Neuronal stem cell (in vitro differentiated cells): ENCODE results near the gene GBX1. TPM values are rescaled to one million over a fixed set of nuclear protein-coding genes. Genes with fewer than 3 reads are reported as not detected.

Experiments used
- DNase-seq: peaks from one replicate; pipeline ENCODE4 v3.0.0-alpha.2; 2013; ENCODE audit warnings: low spot score
- H2AFZ ChIP-seq: one replicate; pipeline ENCODE4 v1.6.1; 2013; ENCODE audit warnings: mild to moderate bottlenecking, low read length, inconsistent platforms
- H2AK5ac ChIP-seq: 2 replicates; pipeline ENCODE4 v1.6.1; 2013; ENCODE audit warnings: low read depth, mild to moderate bottlenecking, inconsistent platforms, low read length, moderate library complexity, mixed read lengths
- H2BK120ac ChIP-seq: 2 replicates; pipeline ENCODE4 v1.6.1; 2013; ENCODE audit warnings: low read depth, mild to moderate bottlenecking, inconsistent platforms, low read length, moderate library complexity, mixed read lengths
- H2BK12ac ChIP-seq: one replicate; pipeline ENCODE4 v1.6.1; 2013; ENCODE audit warnings: low read length, inconsistent platforms
- H2BK15ac ChIP-seq: 2 replicates; pipeline ENCODE4 v1.6.1; 2013; ENCODE audit warnings: mild to moderate bottlenecking, low read length, inconsistent platforms, mixed read lengths
- H2BK5ac ChIP-seq: one replicate; pipeline ENCODE4 v1.6.1; 2013; ENCODE audit warnings: inconsistent platforms, mild to moderate bottlenecking, low read length, moderate library complexity
- H3K14ac ChIP-seq: one replicate; pipeline ENCODE4 v1.6.1; 2013; ENCODE audit warnings: low read length, inconsistent platforms
- H3K18ac ChIP-seq: 2 replicates; pipeline ENCODE4 v1.6.1; 2013; ENCODE audit warnings: low read length, inconsistent platforms
- H3K23ac ChIP-seq: 2 replicates; pipeline ENCODE4 v1.6.1; 2013; ENCODE audit warnings: low read depth, mild to moderate bottlenecking, mixed read lengths, low read length, inconsistent platforms; ENCODE audit not compliant: poor library complexity
- H3K27ac ChIP-seq: replicated peaks from 3 replicates; pipeline ENCODE4 v1.5.1; 2013; ENCODE audit warnings: low read length, inconsistent platforms
- H3K27me3 ChIP-seq, 3 experiments: 2 replicates each; pipeline ENCODE4 v1.6.1; 2013; ENCODE audit warnings: low read length in 3 of 3, mild to moderate bottlenecking in 2 of 3, inconsistent platforms in 1 of 3, low read depth in 1 of 3, mixed read lengths in 1 of 3, moderate library complexity in 1 of 3; ENCODE audit not compliant: control insufficient read depth in 3 of 3, insufficient read depth in 3 of 3
- H3K36me3 ChIP-seq, 2 donors: replicated peaks in 1 of 2; 2 replicates each; pipeline ENCODE4 v1.6.1; 2013; ENCODE audit warnings: low read length in 2 of 2; ENCODE audit not compliant: control insufficient read depth in 2 of 2, insufficient read depth in 2 of 2
- H3K4ac ChIP-seq: 2 replicates; pipeline ENCODE4 v1.6.1; 2013; ENCODE audit warnings: inconsistent platforms, mild to moderate bottlenecking, low read length, moderate library complexity
- H3K4me1 ChIP-seq, 2 donors: 1 replicate in 1 of 2; 2 replicates in 1 of 2; pipeline ENCODE4 v1.6.1; 2013; ENCODE audit warnings: low read length in 2 of 2, low read depth in 1 of 2; ENCODE audit not compliant: control insufficient read depth in 2 of 2, insufficient read depth in 1 of 2
- H3K4me2 ChIP-seq: one replicate; pipeline ENCODE4 v1.6.1; 2013; ENCODE audit warnings: mild to moderate bottlenecking, low read length, inconsistent platforms; ENCODE audit not compliant: insufficient read depth, poor library complexity, severe bottlenecking
- H3K4me3 ChIP-seq, 2 donors: 2 replicates each; pipeline ENCODE4 v1.5.1; 2013; ENCODE audit warnings: low read length in 2 of 2, mild to moderate bottlenecking in 2 of 2, inconsistent platforms in 1 of 2, moderate library complexity in 1 of 2
- H3K79me1 ChIP-seq: one replicate; pipeline ENCODE4 v1.6.1; 2013; ENCODE audit warnings: low read depth, mild to moderate bottlenecking, inconsistent platforms, low read length, moderate library complexity
- H3K9ac ChIP-seq: one replicate; pipeline ENCODE4 v1.6.1; 2013; ENCODE audit warnings: mild to moderate bottlenecking, low read depth, low read length, inconsistent platforms; ENCODE audit not compliant: poor library complexity
- H3K9me3 ChIP-seq, 2 donors: replicated peaks in 1 of 2; 2 replicates each; pipeline versions ENCODE3 to v1.6.1; 2013; ENCODE audit warnings: low read length in 2 of 2, mild to moderate bottlenecking in 2 of 2, inconsistent platforms in 1 of 2, low read depth in 1 of 2, mixed read lengths in 1 of 2, moderate library complexity in 1 of 2; ENCODE audit not compliant: control insufficient read depth in 2 of 2, insufficient read depth in 1 of 2
- H4K8ac ChIP-seq: one replicate; pipeline ENCODE4 v1.6.1; 2013; ENCODE audit warnings: low read depth, mild to moderate bottlenecking, inconsistent platforms, low read length, moderate library complexity
- H4K91ac ChIP-seq: one replicate; pipeline ENCODE4 v1.6.1; 2013; ENCODE audit warnings: low read length, low read depth, mild to moderate bottlenecking, inconsistent platforms; ENCODE audit not compliant: poor library complexity
- WGBS, 2 donors: extraction: QIAGEN DNeasy Blood & Tissue Kit; methylation state at CpG; one replicate each; pipeline ENCODE4 v1.1.7; 2013; ENCODE audit warnings: missing lambda C conversion rate in 2 of 2, mixed read lengths in 1 of 2; ENCODE audit not compliant: insufficient read length in 2 of 2, insufficient replicate concordance in 1 of 2; ENCODE audit errors: extremely low coverage in 2 of 2; 5-methylcytosine and 5-hydroxymethylcytosine counted together
- polyA plus RNA-seq, 2 experiments: library from polyadenylated mRNA; stranded (reverse); fragments of 200-250 nt; gene quantifications; one replicate each; pipeline ENCODE4 v1.2.3, GENCODE V29; 2013

The GBX1 gene
- polyA plus RNA-seq (2013, experiment 1 of 2), result 0.10 TPM
- 0.07 TPM for polyA plus RNA-seq (2013, experiment 2 of 2)

- H3K79me1 ChIP-seq, result no peaks in the 10 kb centered on the region
- H3K4me1 ChIP-seq, result peaks cover 7 to 14% of the 10 kb centered on the region in 2 donors
- peak; percentile 29 for DNase-seq
- H2AFZ ChIP-seq, result peak within 1 kb of the TSS; percentile 90
- no CpG with 5 or more reads among the region's 101 CpGs for WGBS, 2 donors
- H3K9me3 ChIP-seq, result no peaks in the 10 kb centered on the region
- H3K9ac ChIP-seq, result peak within 1 kb of the TSS; percentile 83
- no peak within 1 kb of the TSS for H4K8ac ChIP-seq
- H2BK12ac ChIP-seq, result peak within 1 kb of the TSS; percentile 64
- H3K4me2 ChIP-seq, result peak within 1 kb of the TSS; percentile 99
- no peak within 1 kb of the TSS for H3K4ac ChIP-seq
- H2BK120ac ChIP-seq, result peak within 1 kb of the TSS; percentile 2
- H3K23ac ChIP-seq, result peak within 1 kb of the TSS; percentile 82
- peak within 1 kb of the TSS; percentile 90 for H3K18ac ChIP-seq
- no peak within 1 kb of the TSS for H2BK5ac ChIP-seq
- H2AK5ac ChIP-seq, result no peak within 1 kb of the TSS
- peak within 1 kb of the TSS; percentile 12 for H3K14ac ChIP-seq
- no peak within 1 kb of the TSS for H4K91ac ChIP-seq
- peak within 1 kb of the TSS; percentile 31 to 80 for H3K4me3 ChIP-seq
- H3K36me3 ChIP-seq, result no peaks in the 10 kb centered on the region
- peak within 1 kb of the TSS; percentile 39 for H2BK15ac ChIP-seq
- H3K27ac ChIP-seq, result no peak within 1 kb of the TSS
- H3K27me3 ChIP-seq, result peaks cover 12 to 89% (median 54%) of the 10 kb centered on the region in 3 experiments
These were observed at the start of gene GBX1 for GRCh38 chr7:151167197-151167961. Gene GBX1, minus strand, starts transcription at chr7:151167694. Its CDS starts 146 bp downstream, at chr7:151167548.

GRCh38 chr7:151215396-151215795 is 47.9 kb upstream of the GBX1 start:
- Histone ChIP-seq H3K4me1 (peaks cover 0 to 4% of the 10 kb centered on the region in 2 donors), H3K4me2 (no peak overlapping the region), H2AFZ (no peak overlapping the region), H3K18ac (no peak overlapping the region), H3K23ac (no peak overlapping the region), H3K36me3 (peaks cover 40 to 88% of the 10 kb centered on the region in 2 donors), H3K79me1 (peaks cover 3% of the 10 kb centered on the region), H3K14ac (no peak overlapping the region), H2BK15ac (no peak overlapping the region), H4K91ac (no peak overlapping the region), H3K27ac (no peak overlapping the region), H4K8ac (no peak overlapping the region), H2BK5ac (no peak overlapping the region), H2AK5ac (no peak overlapping the region), H3K9me3 (no peaks in the 10 kb centered on the region), H3K27me3 (no peaks in the 10 kb centered on the region), H3K4ac (no peak overlapping the region), H3K4me3 (no peak overlapping the region), H2BK12ac (no peak overlapping the region), H2BK120ac (no peak overlapping the region), H3K9ac (no peak overlapping the region)
- DNase-seq, result no peak
- no CpG with 5 or more reads among the region's 5 CpGs for WGBS, 2 donors

- H2BK5ac ChIP-seq, result no peak overlapping the region
- H3K27ac ChIP-seq, result no peak overlapping the region
- no peak for DNase-seq
- H3K4me3 ChIP-seq, result no peak overlapping the region
- no peak overlapping the region for H2AFZ ChIP-seq
- H3K14ac ChIP-seq, result no peak overlapping the region
- no peak overlapping the region for H2BK15ac ChIP-seq
- H3K18ac ChIP-seq, result no peak overlapping the region
- peaks cover 3% of the 10 kb centered on the region for H3K79me1 ChIP-seq
- H3K9ac ChIP-seq, result no peak overlapping the region
- no peak overlapping the region for H2BK120ac ChIP-seq
- H3K4ac ChIP-seq, result no peak overlapping the region
- peaks cover 33 to 74% of the 10 kb centered on the region in 2 donors for H3K36me3 ChIP-seq
- no CpG with 5 or more reads among the region's 3 CpGs for WGBS, 2 donors
- H3K4me1 ChIP-seq, result peaks cover 0 to 8% of the 10 kb centered on the region in 2 donors
- H3K27me3 ChIP-seq, result no peaks in the 10 kb centered on the region
- peak overlapping the region; percentile 62 for H3K23ac ChIP-seq
- no peak overlapping the region for H4K91ac ChIP-seq
- no peak overlapping the region for H2AK5ac ChIP-seq
- H3K4me2 ChIP-seq, result no peak overlapping the region
- no peak overlapping the region for H2BK12ac ChIP-seq
- no peak overlapping the region for H4K8ac ChIP-seq
- no peaks in the 10 kb centered on the region for H3K9me3 ChIP-seq
These were observed 46.3 kb upstream of the GBX1 start for GRCh38 chr7:151213826-151214225.

GRCh38 chr7:151212626-151213025 is 45.1 kb upstream of the GBX1 start:
- Histone ChIP-seq H3K18ac (no peak overlapping the region), H3K14ac (no peak overlapping the region), H3K27me3 (peaks cover 0 to 2% (median 0%) of the 10 kb centered on the region in 3 experiments), H4K8ac (no peak overlapping the region), H3K4me3 (no peak overlapping the region), H2BK15ac (no peak overlapping the region), H2BK12ac (no peak overlapping the region), H3K4ac (no peak overlapping the region), H3K9me3 (no peaks in the 10 kb centered on the region), H3K4me2 (no peak overlapping the region), H3K23ac (no peak overlapping the region), H2BK5ac (no peak overlapping the region), H3K4me1 (peaks cover 0 to 8% of the 10 kb centered on the region in 2 donors), H2BK120ac (no peak overlapping the region), H3K27ac (no peak overlapping the region), H2AFZ (no peak overlapping the region), H4K91ac (no peak overlapping the region), H3K9ac (no peak overlapping the region), H3K79me1 (peaks cover under 1% of the 10 kb centered on the region), H3K36me3 (peaks cover 24 to 62% of the 10 kb centered on the region in 2 donors), H2AK5ac (no peak overlapping the region)
- WGBS, 2 donors, result no CpG with 5 or more reads among the region's 5 CpGs
- no peak for DNase-seq
